Hepatocyte (in vitro differentiated cells): ENCODE measurements around the gene JRKL.

Source experiments
- EZH2 ChIP-seq: fragments of 200-600 bp; sonication (generic); IDR thresholded peaks from 2 replicates; pipeline ENCODE4 v1.6.1; 2016; ENCODE audit warnings: antibody characterized with exemption, mild to moderate bottlenecking, borderline replicate concordance
- EZH2phosphoT487 ChIP-seq: fragments of 200-600 bp; sonication (generic); IDR thresholded peaks from one replicate; pipeline ENCODE4 v1.6.1; 2018; ENCODE audit warnings: antibody characterized with exemption, mild to moderate bottlenecking, low read depth, moderate library complexity; ENCODE audit not compliant: unreplicated experiment, severe bottlenecking
- TF ChIP-seq, protein P1 (sequence below): fragments of 200-600 bp; sonication (generic); IDR thresholded peaks from 2 replicates; pipeline ENCODE4 v1.5.1; 2016; ENCODE audit warnings: antibody characterized with exemption, mild to moderate bottlenecking; ENCODE audit not compliant: poor library complexity

DNA sequence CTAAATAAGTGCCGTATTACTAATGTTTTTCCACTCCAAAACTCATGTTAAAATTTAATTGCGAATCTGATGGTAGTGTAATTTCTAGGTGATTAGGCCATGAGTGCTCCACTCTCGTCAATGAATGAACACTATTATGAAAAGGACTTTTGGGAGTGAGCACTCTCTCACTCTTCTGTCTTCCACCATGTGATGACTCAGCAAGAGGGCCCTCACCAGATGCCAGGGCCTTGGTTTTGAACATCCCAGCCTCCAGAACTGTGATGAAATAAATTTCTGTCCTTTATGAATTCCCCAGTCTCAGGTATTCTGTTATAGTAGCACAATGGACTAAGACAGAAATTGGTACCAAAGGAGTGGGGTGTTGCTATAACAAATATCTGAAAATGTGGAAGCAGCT lies 8.1 kb downstream of the JRKL start:
- TF ChIP-seq, protein P1, sequence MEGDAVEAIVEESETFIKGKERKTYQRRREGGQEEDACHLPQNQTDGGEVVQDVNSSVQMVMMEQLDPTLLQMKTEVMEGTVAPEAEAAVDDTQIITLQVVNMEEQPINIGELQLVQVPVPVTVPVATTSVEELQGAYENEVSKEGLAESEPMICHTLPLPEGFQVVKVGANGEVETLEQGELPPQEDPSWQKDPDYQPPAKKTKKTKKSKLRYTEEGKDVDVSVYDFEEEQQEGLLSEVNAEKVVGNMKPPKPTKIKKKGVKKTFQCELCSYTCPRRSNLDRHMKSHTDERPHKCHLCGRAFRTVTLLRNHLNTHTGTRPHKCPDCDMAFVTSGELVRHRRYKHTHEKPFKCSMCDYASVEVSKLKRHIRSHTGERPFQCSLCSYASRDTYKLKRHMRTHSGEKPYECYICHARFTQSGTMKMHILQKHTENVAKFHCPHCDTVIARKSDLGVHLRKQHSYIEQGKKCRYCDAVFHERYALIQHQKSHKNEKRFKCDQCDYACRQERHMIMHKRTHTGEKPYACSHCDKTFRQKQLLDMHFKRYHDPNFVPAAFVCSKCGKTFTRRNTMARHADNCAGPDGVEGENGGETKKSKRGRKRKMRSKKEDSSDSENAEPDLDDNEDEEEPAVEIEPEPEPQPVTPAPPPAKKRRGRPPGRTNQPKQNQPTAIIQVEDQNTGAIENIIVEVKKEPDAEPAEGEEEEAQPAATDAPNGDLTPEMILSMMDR: no peak
- TF ChIP-seq EZH2: no peak
- no peak for TF ChIP-seq EZH2phosphoT487
